SK-N-SH (cell line): ENCODE measurements around the gene BIRC5. TPM values are rescaled to one million over a fixed set of nuclear protein-coding genes. Genes with fewer than 3 reads are reported as not detected.

Experiments
- CTCF ChIA-PET: fragments of 300-600, 350-600 bp; formaldehyde crosslinking; extraction: SDS; loops from one replicate; lab custom pipeline; 2021; lab: Yijun Ruan, JAX
- POLR2A ChIA-PET: fragments of 350-600 bp; sonication (Branson Sonifier 250); formaldehyde crosslinking; extraction: SDS; loops from one replicate; lab custom pipeline; 2020; ENCODE audit warnings: antibody characterized with exemption, inconsistent platforms; lab: Yijun Ruan, JAX
- DNase-seq: peaks from one replicate; pipeline ENCODE4 v3.0.0; 2012
- H2AFZ ChIP-seq: fragments of 200-600 bp; sonication (generic); 2 replicates; pipeline ENCODE4 v1.8.1; 2016; ENCODE audit warnings: antibody characterized with exemption, mild to moderate bottlenecking, low read depth
- H3F3A ChIP-seq: fragments of 200-600 bp; sonication (generic); replicated peaks from 2 replicates; pipeline ENCODE3; 2016; ENCODE audit warnings: antibody characterized with exemption, mild to moderate bottlenecking; ENCODE audit not compliant: insufficient read depth
- H3K27ac ChIP-seq, 2 experiments: fragments of 200-500 bp in 1 of 2; fragments of 200-600 bp in 1 of 2; sonication (Bioruptor generic) in 1 of 2; sonication (generic), shearing (Covaris generic) in 1 of 2; 2 replicates each; pipeline versions ENCODE4 v1.5.1 to v1.6.1; 2014 to 2016; ENCODE audit warnings: low read depth in 2 of 2, inconsistent platforms in 1 of 2, low read length in 1 of 2, mild to moderate bottlenecking in 1 of 2, mixed read lengths in 1 of 2
- H3K27me3 ChIP-seq: fragments of 200-600 bp; sonication (generic), shearing (Covaris generic); 2 replicates; pipeline ENCODE4 v1.6.1; 2016; ENCODE audit warnings: mixed run types; ENCODE audit not compliant: insufficient read depth
- H3K36me3 ChIP-seq, 2 experiments: fragments of 200-500 bp in 1 of 2; fragments of 200-600 bp in 1 of 2; sonication (Bioruptor generic) in 1 of 2; sonication (generic) in 1 of 2; replicated peaks in 1 of 2; 2 replicates each; pipeline versions ENCODE3 to v1.5.1; 2014 to 2016; ENCODE audit warnings: low read length in 1 of 2, mild to moderate bottlenecking in 1 of 2; ENCODE audit not compliant: insufficient read depth in 2 of 2, control insufficient read depth in 1 of 2
- H3K4me1 ChIP-seq, 2 experiments: fragments of 200-500 bp in 1 of 2; fragments of 200-600 bp in 1 of 2; sonication (Bioruptor generic) in 1 of 2; sonication (generic), shearing (Covaris generic) in 1 of 2; 2 replicates each; pipeline versions ENCODE4 v1.5.1 to v1.6.1; 2014 to 2016; ENCODE audit warnings: low read depth in 1 of 2, low read length in 1 of 2, mixed run types in 1 of 2; ENCODE audit not compliant: insufficient read depth in 2 of 2, control insufficient read depth in 1 of 2
- H3K4me2 ChIP-seq: fragments of 200-600 bp; sonication (generic), shearing (Covaris generic); 2 replicates; pipeline ENCODE4 v1.6.1; 2017; ENCODE audit warnings: mixed run types
- H3K4me3 ChIP-seq, 2 experiments: fragments of 200-500 bp in 1 of 2; fragments of 200-600 bp in 1 of 2; sonication (Bioruptor generic) in 1 of 2; sonication (generic), shearing (Covaris generic) in 1 of 2; 2 replicates each; pipeline versions ENCODE4 v1.5.1 to v1.8.1; 2014 to 2016; ENCODE audit warnings: low read depth in 2 of 2, inconsistent platforms in 1 of 2, low read length in 1 of 2, mild to moderate bottlenecking in 1 of 2, mixed read lengths in 1 of 2, moderate library complexity in 1 of 2
- H3K79me2 ChIP-seq: fragments of 200-600 bp; sonication (generic); 2 replicates; pipeline ENCODE4 v1.8.1; 2017; ENCODE audit warnings: mild to moderate bottlenecking; ENCODE audit not compliant: insufficient read depth
- H3K9ac ChIP-seq: fragments of 200-600 bp; sonication (generic); 2 replicates; pipeline ENCODE4 v1.6.1; 2017; ENCODE audit warnings: mixed run types
- H3K9me2 ChIP-seq: fragments of 200-600 bp; sonication (generic); 2 replicates; pipeline ENCODE4 v1.6.1; 2017; ENCODE audit warnings: mixed run types
- H3K9me3 ChIP-seq: fragments of 200-600 bp; sonication (generic); 2 replicates; pipeline ENCODE4 v1.6.1; 2017; ENCODE audit warnings: mixed run types, mild to moderate bottlenecking, moderate library complexity
- H4K20me1 ChIP-seq: fragments of 200-600 bp; sonication (generic); 2 replicates; pipeline ENCODE4 v1.6.1; 2017; ENCODE audit warnings: mild to moderate bottlenecking, mixed run types; ENCODE audit not compliant: insufficient read depth
- CHD2 ChIP-seq: fragments of 150-350 bp; IDR thresholded peaks from 2 replicates; pipeline ENCODE4 v1.6.1; 2018; ENCODE audit warnings: low read length; ENCODE audit not compliant: partially characterized antibody
- ELF1 ChIP-seq: IDR thresholded peaks from 2 replicates; pipeline ENCODE4 v1.4.0; 2012
- FOXM1 ChIP-seq: IDR thresholded peaks from 2 replicates; pipeline ENCODE4 v1.4.0; 2012; ENCODE audit warnings: low read depth, mild to moderate bottlenecking
- GABPA ChIP-seq: IDR thresholded peaks from 2 replicates; pipeline ENCODE4 v1.4.0; 2012; ENCODE audit warnings: low read depth, mild to moderate bottlenecking
- JUND ChIP-seq: IDR thresholded peaks from 2 replicates; pipeline ENCODE4 v1.4.0; 2012
- MXI1 ChIP-seq: IDR thresholded peaks from 2 replicates; pipeline ENCODE4 v1.6.1; 2012; ENCODE audit warnings: mild to moderate bottlenecking, low read depth, low read length, improper control_type of control experiment
- RCOR1 ChIP-seq: fragments of 150-350 bp; IDR thresholded peaks from 2 replicates; pipeline ENCODE4 v1.6.1; 2017; ENCODE audit warnings: antibody characterized with exemption, low read length
- RFX5 ChIP-seq: IDR thresholded peaks from 2 replicates; pipeline ENCODE4 v1.6.1; 2012; ENCODE audit warnings: mild to moderate bottlenecking, improper control_type of control experiment, low read length
- SIN3A ChIP-seq: IDR thresholded peaks from 2 replicates; pipeline ENCODE4 v1.6.1; 2012; ENCODE audit warnings: low read depth, mild to moderate bottlenecking, low read length, moderate library complexity, borderline replicate concordance
- TAF1 ChIP-seq: IDR thresholded peaks from 2 replicates; pipeline ENCODE4 v1.6.1; 2012; ENCODE audit warnings: low read depth, mild to moderate bottlenecking, low read length, moderate library complexity, borderline replicate concordance
- TEAD4 ChIP-seq: IDR thresholded peaks from 2 replicates; pipeline ENCODE4 v1.4.0; 2012; ENCODE audit warnings: mild to moderate bottlenecking, borderline replicate concordance; ENCODE audit not compliant: insufficient read depth
- USF1 ChIP-seq: IDR thresholded peaks from 2 replicates; pipeline ENCODE4 v1.4.0; 2012; ENCODE audit warnings: low read depth, borderline replicate concordance
- USF2 ChIP-seq: fragments of 150-350 bp; IDR thresholded peaks from 2 replicates; pipeline ENCODE4 v1.6.1; 2017; ENCODE audit warnings: antibody characterized with exemption, low read length, low read depth, borderline replicate concordance
- WGBS: methylation state at CpG from one replicate; pipeline ENCODE4 v1.1.6; 2017; ENCODE audit warnings: low lambda C conversion rate; 5-methylcytosine and 5-hydroxymethylcytosine counted together
- polyA plus RNA-seq, 3 experiments: library from polyadenylated mRNA; depleted of rRNA; stranded (reverse); fragments of >200 nt; gene quantifications; 2 replicates each; pipeline ENCODE4 v1.2.3, GENCODE V29; 2012
- TF ChIP-seq, protein P1 (sequence below): IDR thresholded peaks from 2 replicates; pipeline ENCODE4 v1.4.0; 2012; ENCODE audit warnings: low read depth
- TF ChIP-seq, protein P2 (sequence below): fragments of 200-600 bp; sonication (generic); IDR thresholded peaks from 2 replicates; pipeline ENCODE4 v1.6.1; 2017; ENCODE audit warnings: antibody characterized with exemption, mild to moderate bottlenecking, moderate library complexity
- TF ChIP-seq, protein P3 (sequence below): IDR thresholded peaks from 2 replicates; pipeline ENCODE4 v1.6.1; 2012; ENCODE audit warnings: mild to moderate bottlenecking, low read depth, low read length, moderate library complexity

Gene BIRC5
- polyA plus RNA-seq, 1 of the 3 experiments (the other 2 are of a cell fraction) = 31.4 TPM

GRCh38 chr17:78223061-78223460 is 9.0 kb downstream of the BIRC5 start:
- no peak for TF ChIP-seq USF1
- no peak for TF ChIP-seq RFX5
- no peak for TF ChIP-seq MXI1
- TF ChIP-seq, protein P1, sequence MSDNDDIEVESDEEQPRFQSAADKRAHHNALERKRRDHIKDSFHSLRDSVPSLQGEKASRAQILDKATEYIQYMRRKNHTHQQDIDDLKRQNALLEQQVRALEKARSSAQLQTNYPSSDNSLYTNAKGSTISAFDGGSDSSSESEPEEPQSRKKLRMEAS = no peak
- TF ChIP-seq USF2 = no peak
- TF ChIP-seq SIN3A = no peak
- TF ChIP-seq TAF1 = no peak
- TF ChIP-seq, protein P2, sequence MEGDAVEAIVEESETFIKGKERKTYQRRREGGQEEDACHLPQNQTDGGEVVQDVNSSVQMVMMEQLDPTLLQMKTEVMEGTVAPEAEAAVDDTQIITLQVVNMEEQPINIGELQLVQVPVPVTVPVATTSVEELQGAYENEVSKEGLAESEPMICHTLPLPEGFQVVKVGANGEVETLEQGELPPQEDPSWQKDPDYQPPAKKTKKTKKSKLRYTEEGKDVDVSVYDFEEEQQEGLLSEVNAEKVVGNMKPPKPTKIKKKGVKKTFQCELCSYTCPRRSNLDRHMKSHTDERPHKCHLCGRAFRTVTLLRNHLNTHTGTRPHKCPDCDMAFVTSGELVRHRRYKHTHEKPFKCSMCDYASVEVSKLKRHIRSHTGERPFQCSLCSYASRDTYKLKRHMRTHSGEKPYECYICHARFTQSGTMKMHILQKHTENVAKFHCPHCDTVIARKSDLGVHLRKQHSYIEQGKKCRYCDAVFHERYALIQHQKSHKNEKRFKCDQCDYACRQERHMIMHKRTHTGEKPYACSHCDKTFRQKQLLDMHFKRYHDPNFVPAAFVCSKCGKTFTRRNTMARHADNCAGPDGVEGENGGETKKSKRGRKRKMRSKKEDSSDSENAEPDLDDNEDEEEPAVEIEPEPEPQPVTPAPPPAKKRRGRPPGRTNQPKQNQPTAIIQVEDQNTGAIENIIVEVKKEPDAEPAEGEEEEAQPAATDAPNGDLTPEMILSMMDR = no peak
- TF ChIP-seq ELF1 = no peak
- TF ChIP-seq GABPA = no peak
- no peak for TF ChIP-seq RCOR1
- TF ChIP-seq, protein P3, sequence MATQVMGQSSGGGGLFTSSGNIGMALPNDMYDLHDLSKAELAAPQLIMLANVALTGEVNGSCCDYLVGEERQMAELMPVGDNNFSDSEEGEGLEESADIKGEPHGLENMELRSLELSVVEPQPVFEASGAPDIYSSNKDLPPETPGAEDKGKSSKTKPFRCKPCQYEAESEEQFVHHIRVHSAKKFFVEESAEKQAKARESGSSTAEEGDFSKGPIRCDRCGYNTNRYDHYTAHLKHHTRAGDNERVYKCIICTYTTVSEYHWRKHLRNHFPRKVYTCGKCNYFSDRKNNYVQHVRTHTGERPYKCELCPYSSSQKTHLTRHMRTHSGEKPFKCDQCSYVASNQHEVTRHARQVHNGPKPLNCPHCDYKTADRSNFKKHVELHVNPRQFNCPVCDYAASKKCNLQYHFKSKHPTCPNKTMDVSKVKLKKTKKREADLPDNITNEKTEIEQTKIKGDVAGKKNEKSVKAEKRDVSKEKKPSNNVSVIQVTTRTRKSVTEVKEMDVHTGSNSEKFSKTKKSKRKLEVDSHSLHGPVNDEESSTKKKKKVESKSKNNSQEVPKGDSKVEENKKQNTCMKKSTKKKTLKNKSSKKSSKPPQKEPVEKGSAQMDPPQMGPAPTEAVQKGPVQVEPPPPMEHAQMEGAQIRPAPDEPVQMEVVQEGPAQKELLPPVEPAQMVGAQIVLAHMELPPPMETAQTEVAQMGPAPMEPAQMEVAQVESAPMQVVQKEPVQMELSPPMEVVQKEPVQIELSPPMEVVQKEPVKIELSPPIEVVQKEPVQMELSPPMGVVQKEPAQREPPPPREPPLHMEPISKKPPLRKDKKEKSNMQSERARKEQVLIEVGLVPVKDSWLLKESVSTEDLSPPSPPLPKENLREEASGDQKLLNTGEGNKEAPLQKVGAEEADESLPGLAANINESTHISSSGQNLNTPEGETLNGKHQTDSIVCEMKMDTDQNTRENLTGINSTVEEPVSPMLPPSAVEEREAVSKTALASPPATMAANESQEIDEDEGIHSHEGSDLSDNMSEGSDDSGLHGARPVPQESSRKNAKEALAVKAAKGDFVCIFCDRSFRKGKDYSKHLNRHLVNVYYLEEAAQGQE = no peak
- no peak for TF ChIP-seq JUND
- no peak for TF ChIP-seq CHD2
- TF ChIP-seq TEAD4 = no peak
- TF ChIP-seq FOXM1 = no peak
- Histone ChIP-seq H3K4me2 (no peak overlapping the region), H3K4me1 (peaks cover 8 to 50% of the 10 kb centered on the region in 2 experiments; a peak in 3 of 4 replicates), H3K4me3 (no peak overlapping the region), H3K79me2 (peaks cover 36% of the 10 kb centered on the region), H3K36me3 (peaks cover 6 to 10% of the 10 kb centered on the region in 2 experiments), H3K27me3 (no peaks in the 10 kb centered on the region), H3K9me2 (no peaks in the 10 kb centered on the region), H3K9ac (no peak overlapping the region), H4K20me1 (peaks cover 4% of the 10 kb centered on the region; the same call in 1 of the 2 replicates), H3K9me3 (no peaks in the 10 kb centered on the region), H3K27ac (peak overlapping the region in 1 of 2 experiments; percentile 98; a peak in 2 of 4 replicates), H2AFZ (0 out of 2 replicates have a peak overlapping the region, but pooled peaks have one; percentile 73), H3F3A (peaks cover 35% of the 10 kb centered on the region)
- 91% methylated on average over 4 of the region's 4 CpGs for WGBS
- CTCF ChIA-PET = interaction anchor here (0.8 to 13.9 kb wide), 8 partner anchors 8 to 199 kb away, joined by 3 to 196 read pairs (median 4); no protein-coding TSS in a partner anchor
- DNase-seq = no peak
- POLR2A ChIA-PET = interaction anchor here (0.8 to 1.1 kb wide), 2 partner anchors 27 to 34 kb away, joined by 3 read pairs; no protein-coding TSS in a partner anchor
